Activated gamma-delta T cell treated with Interleukin-2 at 50 U/mL for 16 hours (primary cell): Measurements from ENCODE around the gene BLOC1S3.

Source experiments
- DNase-seq: peaks from one replicate; pipeline ENCODE4 v3.0.0-alpha.2; 2020

The BLOC1S3 gene

GRCh38 chr19:45162608-45163143 lies 15.9 kb upstream of the BLOC1S3 start:
- no peak for DNase-seq

GRCh38 chr19:45163156-45163555 lies 15.4 kb upstream of the BLOC1S3 start:
- no peak for DNase-seq

GRCh38 chr19:45163751-45164460 lies 14.7 kb upstream of the BLOC1S3 start:
- DNase-seq = no peak

- no peak for DNase-seq
Observed at GRCh38 chr19:45164577-45165335, 13.8 kb upstream of the BLOC1S3 start.

- no peak for DNase-seq
Observed at GRCh38 chr19:45166723-45167252, 11.8 kb upstream of the BLOC1S3 start.

- no peak for DNase-seq
Observed at GRCh38 chr19:45168767-45169351, 9.7 kb upstream of the BLOC1S3 start.

GRCh38 chr19:45169602-45170001 lies 9.0 kb upstream of the BLOC1S3 start:
- DNase-seq = no peak

- no peak for DNase-seq
Observed at GRCh38 chr19:45170146-45171106, 8.2 kb upstream of the BLOC1S3 start.

GRCh38 chr19:45171211-45171623 lies 7.4 kb upstream of the BLOC1S3 start:
- peak; percentile 37 for DNase-seq

GRCh38 chr19:45172173-45172572 lies 6.4 kb upstream of the BLOC1S3 start:
- peak; percentile 28 for DNase-seq

- no peak for DNase-seq
Observed at GRCh38 chr19:45172611-45173208, 5.9 kb upstream of the BLOC1S3 start.

GRCh38 chr19:45173816-45174215 lies 4.8 kb upstream of the BLOC1S3 start:
- no peak for DNase-seq

- DNase-seq = no peak
Observed at GRCh38 chr19:45175515-45176345, 2.9 kb upstream of the BLOC1S3 start.

GRCh38 chr19:45177817-45178261 lies 745 bp upstream of the BLOC1S3 start, which contains the start of gene TRAPPC6A:
Gene TRAPPC6A (minus strand): TSS chr19:45178237. CDS start chr19:45178218, 19 bp downstream.
- DNase-seq = no peak

GRCh38 chr19:45179072-45179891 lies 698 bp downstream of the BLOC1S3 start:
- DNase-seq = peak; percentile 29

- DNase-seq = no peak
Observed at GRCh38 chr19:45179892-45180370, 1.3 kb downstream of the BLOC1S3 start.

- DNase-seq = no peak
Observed at GRCh38 chr19:45180936-45181335, 2.4 kb downstream of the BLOC1S3 start.

GRCh38 chr19:45182758-45183157 lies 4.2 kb downstream of the BLOC1S3 start:
- no peak for DNase-seq

GRCh38 chr19:45184115-45184514 lies 5.5 kb downstream of the BLOC1S3 start:
- DNase-seq = no peak
